Kidney (tissue), 14 donors: Measurements from ENCODE around the gene NBAS. TPM values are rescaled to one million over a fixed set of nuclear protein-coding genes. Genes with fewer than 3 reads are reported as not detected.

Source experiments
- DNase-seq, 5 donors: peaks; one replicate each; pipeline ENCODE4 v3.0.0-alpha.2; 2013 to 2020
- FAIRE-seq: peaks from 2 replicates; lab custom pipeline; 2012; peaks lifted over from hg19 to GRCh38; lab: Jason Lieb, UNC
- H3K27ac ChIP-seq, 2 donors: one replicate each; pipeline ENCODE4 v1.7.0; 2013; ENCODE audit warnings: low read depth in 2 of 2, low read length in 2 of 2, inconsistent platforms in 1 of 2
- H3K27me3 ChIP-seq: one replicate; pipeline ENCODE4 v1.7.1; 2013; ENCODE audit warnings: low read length, inconsistent platforms; ENCODE audit not compliant: control insufficient read depth, insufficient read depth
- H3K36me3 ChIP-seq, 3 donors: one replicate each; pipeline versions ENCODE4 v1.7.0 to v1.7.1; 2013; ENCODE audit warnings: low read length in 3 of 3, control low read depth in 1 of 3, inconsistent platforms in 1 of 3; ENCODE audit not compliant: insufficient read depth in 3 of 3, control insufficient read depth in 2 of 3
- H3K4me1 ChIP-seq, 3 donors: one replicate each; pipeline versions ENCODE4 v1.7.0 to v1.7.1; 2013; ENCODE audit warnings: low read length in 3 of 3, inconsistent platforms in 1 of 3, low read depth in 1 of 3; ENCODE audit not compliant: control insufficient read depth in 2 of 3, insufficient read depth in 2 of 3
- H3K4me3 ChIP-seq, 3 donors: one replicate each; pipeline versions ENCODE4 v1.7.0 to v1.8.1; 2013; ENCODE audit warnings: low read length in 3 of 3, control low read depth in 1 of 3, inconsistent platforms in 1 of 3
- H3K9ac ChIP-seq, 3 donors: one replicate each; pipeline versions ENCODE4 v1.7.0 to v1.7.1; 2013; ENCODE audit warnings: low read length in 3 of 3, control low read depth in 1 of 3, inconsistent platforms in 1 of 3
- H3K9me3 ChIP-seq, 3 donors: one replicate each; pipeline versions ENCODE4 v1.7.0 to v1.7.1; 2013; ENCODE audit warnings: low read length in 3 of 3, control low read depth in 1 of 3, inconsistent platforms in 1 of 3; ENCODE audit not compliant: control insufficient read depth in 2 of 3, insufficient read depth in 1 of 3
- CTCF ChIP-seq: IDR thresholded peaks from 3 replicates; pipeline ENCODE4 v1.5.1; 2012; ENCODE audit warnings: mild to moderate bottlenecking, moderate library complexity, borderline replicate concordance; ENCODE audit not compliant: insufficient read depth; ENCODE audit errors: extremely low read depth
- intact Hi-C: fragments of 100-400 bp; cut with DNase I; formaldehyde crosslinking; loops from one replicate; pipeline ENCODE4 v1.11.1; 2022
- polyA plus RNA-seq: library from polyadenylated mRNA; stranded (reverse); fragments of 350-450 nt; fragmentation: Illumina TruSeq; extraction: RNeasy Lipid Tissue Mini Kit (QIAGEN cat#74804); gene quantifications from one replicate; pipeline ENCODE4 v1.2.3, GENCODE V29; 2014; ENCODE audit warnings: low read depth, low replicate concordance; ENCODE audit not compliant: insufficient read depth
- total RNA-seq: library from RNA; stranded (reverse); fragmentation: NEBNext Ultra II Directional; extraction: Animal tissue kit (Norgen Biotek cat#: 25700); gene quantifications from one replicate; pipeline ENCODE4 v1.2.1, GENCODE V29; 2021
- donor health status: control.
- donor health status: control.
- donor health status: control.
- donor health status: control.
- donor health status: control.
- donor health status: DM: yes; HTN: yes; CAD: no.
- donor health status: Normal renal cell carcinoma (clear cell type).

Gene NBAS
- total and polyA plus RNA-seq, 2 donors from 2014 or later = 40.8 to 44.2 TPM

DNA sequence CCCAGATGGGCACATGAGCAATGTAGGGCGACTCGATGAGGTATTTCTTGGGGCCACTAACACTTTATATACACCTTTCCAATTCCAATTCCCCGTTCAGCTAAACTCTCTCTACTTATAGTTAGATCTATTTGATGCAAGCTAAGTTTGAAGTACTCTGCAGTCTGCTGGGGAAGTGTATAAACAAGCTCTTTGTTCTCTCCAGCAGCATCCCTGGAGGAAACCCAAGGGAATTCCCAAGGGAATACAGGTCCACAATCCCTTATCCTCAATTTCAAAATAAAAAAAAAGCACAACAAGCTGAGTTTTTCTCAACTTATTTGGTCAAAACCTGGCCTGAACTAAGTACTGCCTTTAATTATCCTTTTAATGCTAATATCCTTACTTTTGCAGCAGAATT is 433.3 kb downstream of the NBAS start:
- intact Hi-C loops = no loop called here
- H3K4me1 ChIP-seq = no peaks in the 10 kb centered on the region

GRCh38 chr2:15127301-15127700 is 433.8 kb downstream of the NBAS start:
- Histone ChIP-seq H3K4me1 (no peaks in the 10 kb centered on the region), H3K36me3 (no peaks in the 10 kb centered on the region), H3K27ac (no peak overlapping the region), H3K4me3 (no peak overlapping the region), H3K9me3 (no peaks in the 10 kb centered on the region), H3K27me3 (no peaks in the 10 kb centered on the region), H3K9ac (no peak overlapping the region)
- DNase-seq = peak in 3 of 5 donors; percentile 37 to 75 (median 67)
- no peak for TF ChIP-seq CTCF
- intact Hi-C loops = no loop called here
- FAIRE-seq = no peak

More for the DNA sequence above, 433.3 kb downstream of the NBAS start:
- FAIRE-seq (no peak), DNase-seq (no peak)
- Histone ChIP-seq H3K9me3 (no peaks in the 10 kb centered on the region), H3K9ac (no peak overlapping the region), H3K4me3 (no peak overlapping the region), H3K36me3 (no peaks in the 10 kb centered on the region), H3K27ac (no peak overlapping the region), H3K27me3 (no peaks in the 10 kb centered on the region)
- no peak for TF ChIP-seq CTCF

DNA sequence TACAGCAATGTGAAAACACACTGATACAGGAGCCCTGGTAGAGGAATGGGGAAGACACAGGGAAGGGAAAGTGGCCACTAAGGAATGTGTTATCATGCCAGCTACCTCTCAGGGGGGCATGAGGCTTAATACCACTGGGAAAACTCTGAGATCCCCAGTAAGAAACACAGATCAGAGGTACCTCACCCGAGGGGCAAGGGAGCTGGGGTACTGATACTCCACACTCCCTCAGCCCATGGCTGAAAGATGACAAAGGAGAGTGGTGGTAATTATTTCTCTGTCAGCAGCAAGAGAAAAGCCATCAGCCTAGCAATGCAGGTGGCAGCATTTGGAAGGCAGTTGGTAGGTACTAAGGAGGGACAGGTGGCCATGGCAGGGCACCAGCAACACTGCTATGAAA is 434.8 kb downstream of the NBAS start:
- no peak overlapping the region for H3K27ac ChIP-seq
- intact Hi-C loops = no loop called here
- H3K4me3 ChIP-seq = no peak overlapping the region
- no peak overlapping the region for H3K9ac ChIP-seq
- no peaks in the 10 kb centered on the region for H3K9me3 ChIP-seq
- no peak for FAIRE-seq
- DNase-seq = no peak
- TF ChIP-seq CTCF = no peak
- H3K36me3 ChIP-seq = no peaks in the 10 kb centered on the region
- no peaks in the 10 kb centered on the region for H3K27me3 ChIP-seq
- H3K4me1 ChIP-seq = no peaks in the 10 kb centered on the region

DNA sequence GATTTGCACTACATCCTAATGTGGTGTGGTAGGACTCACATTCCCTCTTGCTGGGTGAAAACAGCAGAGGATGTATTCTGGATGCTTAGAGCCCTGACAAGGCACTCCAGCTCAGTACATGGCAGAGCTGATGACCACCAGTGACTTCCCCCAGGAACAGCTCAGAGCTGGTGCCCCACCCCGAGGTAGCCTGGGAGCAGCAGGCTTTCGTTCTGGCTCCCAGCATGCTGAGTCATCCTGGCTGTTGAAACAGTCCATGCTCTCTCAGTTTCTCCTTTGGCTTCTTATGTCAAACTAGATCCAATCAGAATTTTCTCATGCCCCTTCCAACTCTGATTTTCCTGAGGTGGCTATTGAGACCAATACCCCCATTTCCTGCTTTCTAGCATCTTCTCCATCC is 438.2 kb downstream of the NBAS start:
- H3K27me3 ChIP-seq = no peaks in the 10 kb centered on the region
- TF ChIP-seq CTCF = no peak
- intact Hi-C loops = no loop called here
- no peaks in the 10 kb centered on the region for H3K9me3 ChIP-seq
- no peak for DNase-seq
- H3K9ac ChIP-seq = no peak overlapping the region
- no peaks in the 10 kb centered on the region for H3K4me1 ChIP-seq
- FAIRE-seq = no peak
- H3K27ac ChIP-seq = no peak overlapping the region
- H3K36me3 ChIP-seq = no peaks in the 10 kb centered on the region
- no peak overlapping the region for H3K4me3 ChIP-seq
